Kidney (tissue), 14 donors: ENCODE data around the gene CDH13. TPM values are rescaled to one million over a fixed set of nuclear protein-coding genes. Genes with fewer than 3 reads are reported as not detected.

ENCODE experiments used
- DNase-seq, 5 donors: peaks; one replicate each; pipeline ENCODE4 v3.0.0-alpha.2; 2013 to 2020
- FAIRE-seq: peaks from 2 replicates; lab custom pipeline; 2012; peaks lifted over from hg19 to GRCh38; lab: Jason Lieb, UNC
- H3K27ac ChIP-seq, 2 donors: one replicate each; pipeline ENCODE4 v1.7.0; 2013; ENCODE audit warnings: low read depth in 2 of 2, low read length in 2 of 2, inconsistent platforms in 1 of 2
- H3K27me3 ChIP-seq: one replicate; pipeline ENCODE4 v1.7.1; 2013; ENCODE audit warnings: low read length, inconsistent platforms; ENCODE audit not compliant: control insufficient read depth, insufficient read depth
- H3K36me3 ChIP-seq, 3 donors: one replicate each; pipeline versions ENCODE4 v1.7.0 to v1.7.1; 2013; ENCODE audit warnings: low read length in 3 of 3, control low read depth in 1 of 3, inconsistent platforms in 1 of 3; ENCODE audit not compliant: insufficient read depth in 3 of 3, control insufficient read depth in 2 of 3
- H3K4me1 ChIP-seq, 3 donors: one replicate each; pipeline versions ENCODE4 v1.7.0 to v1.7.1; 2013; ENCODE audit warnings: low read length in 3 of 3, inconsistent platforms in 1 of 3, low read depth in 1 of 3; ENCODE audit not compliant: control insufficient read depth in 2 of 3, insufficient read depth in 2 of 3
- H3K4me3 ChIP-seq, 3 donors: one replicate each; pipeline versions ENCODE4 v1.7.0 to v1.8.1; 2013; ENCODE audit warnings: low read length in 3 of 3, control low read depth in 1 of 3, inconsistent platforms in 1 of 3
- H3K9ac ChIP-seq, 3 donors: one replicate each; pipeline versions ENCODE4 v1.7.0 to v1.7.1; 2013; ENCODE audit warnings: low read length in 3 of 3, control low read depth in 1 of 3, inconsistent platforms in 1 of 3
- H3K9me3 ChIP-seq, 3 donors: one replicate each; pipeline versions ENCODE4 v1.7.0 to v1.7.1; 2013; ENCODE audit warnings: low read length in 3 of 3, control low read depth in 1 of 3, inconsistent platforms in 1 of 3; ENCODE audit not compliant: control insufficient read depth in 2 of 3, insufficient read depth in 1 of 3
- intact Hi-C: fragments of 100-400 bp; cut with DNase I; formaldehyde crosslinking; loops from one replicate; pipeline ENCODE4 v1.11.1; 2022
- polyA plus RNA-seq: library from polyadenylated mRNA; stranded (reverse); fragments of 350-450 nt; fragmentation: Illumina TruSeq; extraction: RNeasy Lipid Tissue Mini Kit (QIAGEN cat#74804); gene quantifications from one replicate; pipeline ENCODE4 v1.2.3, GENCODE V29; 2014; ENCODE audit warnings: low read depth, low replicate concordance; ENCODE audit not compliant: insufficient read depth
- total RNA-seq: library from RNA; stranded (reverse); fragmentation: NEBNext Ultra II Directional; extraction: Animal tissue kit (Norgen Biotek cat#: 25700); gene quantifications from one replicate; pipeline ENCODE4 v1.2.1, GENCODE V29; 2021
- TF ChIP-seq, protein P1 (sequence below): IDR thresholded peaks from 3 replicates; pipeline ENCODE4 v1.5.1; 2012; ENCODE audit warnings: mild to moderate bottlenecking, moderate library complexity, borderline replicate concordance; ENCODE audit not compliant: insufficient read depth; ENCODE audit errors: extremely low read depth
- donor health status: control.
- donor health status: control.
- donor health status: control.
- donor health status: control.
- donor health status: control.
- donor health status: DM: yes; HTN: yes; CAD: no.
- donor health status: Normal renal cell carcinoma (clear cell type).

CDH13 gene
- total and polyA plus RNA-seq, 2 donors from 2014 or later: 4.8 to 13.8 TPM

DNA sequence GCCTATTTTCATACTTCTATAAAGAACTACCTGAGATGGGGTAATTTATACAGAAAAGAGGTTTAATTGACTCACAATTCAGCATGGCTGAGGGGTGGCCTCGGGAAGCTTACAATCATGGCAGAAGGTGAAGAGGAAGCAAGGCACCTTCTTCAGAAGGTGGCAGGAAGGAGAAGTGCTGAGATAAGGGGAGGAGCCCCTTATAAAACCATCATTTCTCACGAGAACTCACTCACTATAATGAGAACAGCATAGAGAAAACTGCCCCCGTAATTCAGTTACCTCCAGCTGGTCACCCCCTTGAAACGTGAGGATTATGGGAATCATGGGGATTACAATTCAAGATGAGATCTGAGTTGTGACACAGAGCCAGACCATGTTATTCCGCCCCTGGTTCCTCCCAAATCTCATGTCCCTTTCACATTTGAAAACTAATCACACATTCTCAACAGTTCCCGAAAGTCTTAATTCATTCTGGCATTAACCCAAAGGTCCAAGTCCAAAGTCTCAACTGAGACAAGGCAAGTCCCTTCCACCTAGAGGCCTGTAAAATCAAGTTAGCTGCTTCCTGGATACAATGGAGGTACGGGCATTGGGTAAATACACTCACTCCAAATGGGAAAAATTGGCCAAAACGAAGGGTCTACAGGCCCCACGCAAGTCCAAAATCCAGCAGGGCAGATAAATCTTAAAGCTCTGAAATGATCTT lies 237.7 kb downstream of the CDH13 start:
- DNase-seq: no peak
- Histone ChIP-seq H3K4me3 (no peak overlapping the region), H3K27me3 (no peaks in the 10 kb centered on the region), H3K9me3 (no peaks in the 10 kb centered on the region), H3K27ac (no peak overlapping the region), H3K36me3 (no peaks in the 10 kb centered on the region), H3K9ac (no peak overlapping the region), H3K4me1 (no peaks in the 10 kb centered on the region)
- TF ChIP-seq, protein P1, sequence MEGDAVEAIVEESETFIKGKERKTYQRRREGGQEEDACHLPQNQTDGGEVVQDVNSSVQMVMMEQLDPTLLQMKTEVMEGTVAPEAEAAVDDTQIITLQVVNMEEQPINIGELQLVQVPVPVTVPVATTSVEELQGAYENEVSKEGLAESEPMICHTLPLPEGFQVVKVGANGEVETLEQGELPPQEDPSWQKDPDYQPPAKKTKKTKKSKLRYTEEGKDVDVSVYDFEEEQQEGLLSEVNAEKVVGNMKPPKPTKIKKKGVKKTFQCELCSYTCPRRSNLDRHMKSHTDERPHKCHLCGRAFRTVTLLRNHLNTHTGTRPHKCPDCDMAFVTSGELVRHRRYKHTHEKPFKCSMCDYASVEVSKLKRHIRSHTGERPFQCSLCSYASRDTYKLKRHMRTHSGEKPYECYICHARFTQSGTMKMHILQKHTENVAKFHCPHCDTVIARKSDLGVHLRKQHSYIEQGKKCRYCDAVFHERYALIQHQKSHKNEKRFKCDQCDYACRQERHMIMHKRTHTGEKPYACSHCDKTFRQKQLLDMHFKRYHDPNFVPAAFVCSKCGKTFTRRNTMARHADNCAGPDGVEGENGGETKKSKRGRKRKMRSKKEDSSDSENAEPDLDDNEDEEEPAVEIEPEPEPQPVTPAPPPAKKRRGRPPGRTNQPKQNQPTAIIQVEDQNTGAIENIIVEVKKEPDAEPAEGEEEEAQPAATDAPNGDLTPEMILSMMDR: no peak
- FAIRE-seq: no peak
- intact Hi-C loops: no loop called here

GRCh38 chr16:82865412-82865811 lies 238.6 kb downstream of the CDH13 start:
- H3K36me3 ChIP-seq: no peaks in the 10 kb centered on the region
- TF ChIP-seq, protein P1: no peak
- H3K27ac ChIP-seq: no peak overlapping the region
- H3K4me3 ChIP-seq: no peak overlapping the region
- no peak for FAIRE-seq
- H3K4me1 ChIP-seq: no peaks in the 10 kb centered on the region
- no peaks in the 10 kb centered on the region for H3K9me3 ChIP-seq
- H3K9ac ChIP-seq: no peak overlapping the region
- H3K27me3 ChIP-seq: no peaks in the 10 kb centered on the region
- no peak for DNase-seq
- intact Hi-C loops: no loop called here

GRCh38 chr16:82867485-82867884 lies 240.7 kb downstream of the CDH13 start:
- FAIRE-seq: no peak
- H3K9me3 ChIP-seq: peaks cover 0 to 13% (median 0%) of the 10 kb centered on the region in 3 donors
- intact Hi-C loops: no loop called here
- no peaks in the 10 kb centered on the region for H3K27me3 ChIP-seq
- H3K27ac ChIP-seq: no peak overlapping the region
- DNase-seq: peak in 1 of 5 donors; percentile 15
- no peaks in the 10 kb centered on the region for H3K4me1 ChIP-seq
- TF ChIP-seq, protein P1: no peak
- H3K9ac ChIP-seq: no peak overlapping the region
- no peak overlapping the region for H3K4me3 ChIP-seq
- H3K36me3 ChIP-seq: no peaks in the 10 kb centered on the region
